Measurements from ENCODE around the gene RAPGEF1.

GRCh38 chr9:131672451-131672850, 67.4 kb downstream of the RAPGEF1 start:
- no peak for TF ChIP-seq CTCF (IDR thresholded peaks at IDR 0.05; ENCODE audit: low read length)
- TF ChIP-seq EZH2 (optimal IDR thresholded peaks at IDR 0.05; ENCODE audit: low read depth, low read length), result no peak
